HUDEP-2 (cell line): ENCODE data around the gene SCD5.

Experiments
- DNase-seq, 76 experiments: peaks; one replicate each; lab custom pipeline; 2025; ENCODE audit not compliant: unreplicated experiment in 76 of 76; lab: John Stamatoyannopoulos, UW

Gene SCD5

GRCh38 chr4:82697561-82697960 is 101.0 kb downstream of the SCD5 start:
- no peak for DNase-seq

DNA sequence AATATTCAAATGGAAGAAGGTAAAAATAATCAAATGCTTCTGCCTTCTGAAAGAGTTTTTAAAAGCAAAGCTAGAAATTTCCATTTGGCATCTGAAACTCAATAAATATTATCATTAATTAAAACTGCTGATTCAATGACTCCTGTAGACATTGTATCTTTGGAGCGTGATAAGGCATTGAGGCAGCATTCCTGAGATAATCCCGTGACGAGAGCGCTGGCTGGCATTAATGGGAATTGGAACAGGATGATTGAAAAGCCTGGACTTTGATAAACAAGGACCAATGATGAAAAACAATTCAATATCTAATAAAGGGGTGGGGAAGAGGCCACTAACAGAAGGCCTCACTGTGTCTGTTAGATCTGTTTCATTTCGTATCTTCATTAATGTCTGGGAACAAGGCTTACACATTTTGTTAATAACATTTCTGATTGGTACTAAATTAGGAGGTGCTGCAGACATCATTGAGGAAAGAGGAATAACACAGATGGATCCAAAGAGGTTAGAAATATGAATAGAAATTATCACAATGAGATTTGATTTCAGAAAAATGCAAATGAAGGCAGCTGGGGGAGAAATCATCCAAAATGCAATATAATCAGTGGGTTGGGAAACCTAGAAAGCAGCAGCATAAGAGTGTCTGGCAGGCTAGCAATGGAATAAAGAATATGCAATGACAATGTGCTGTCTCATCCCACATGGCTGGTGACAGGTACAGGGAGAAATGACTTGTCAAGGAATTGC is 102.3 kb downstream of the SCD5 start:
- no peak for DNase-seq

DNA sequence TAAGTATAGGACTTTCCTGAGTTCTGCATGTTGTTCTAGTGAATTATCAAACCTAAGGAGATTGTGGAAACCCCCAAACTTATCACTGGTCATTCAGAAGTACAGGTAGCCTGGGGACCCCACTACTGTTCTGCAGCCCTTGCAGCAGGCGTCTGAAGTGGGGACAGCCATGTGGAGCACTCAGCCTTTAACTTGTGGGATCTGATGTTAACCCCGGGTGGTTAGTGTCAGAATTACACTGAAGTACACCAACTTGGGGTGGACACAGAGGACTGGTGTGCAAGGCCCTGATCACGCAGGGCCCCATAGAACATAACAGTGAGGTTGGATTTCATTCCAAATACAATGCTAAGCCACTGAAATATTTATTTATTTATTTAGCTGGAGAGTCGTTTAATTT is 103.7 kb downstream of the SCD5 start:
- no peak for DNase-seq

DNA sequence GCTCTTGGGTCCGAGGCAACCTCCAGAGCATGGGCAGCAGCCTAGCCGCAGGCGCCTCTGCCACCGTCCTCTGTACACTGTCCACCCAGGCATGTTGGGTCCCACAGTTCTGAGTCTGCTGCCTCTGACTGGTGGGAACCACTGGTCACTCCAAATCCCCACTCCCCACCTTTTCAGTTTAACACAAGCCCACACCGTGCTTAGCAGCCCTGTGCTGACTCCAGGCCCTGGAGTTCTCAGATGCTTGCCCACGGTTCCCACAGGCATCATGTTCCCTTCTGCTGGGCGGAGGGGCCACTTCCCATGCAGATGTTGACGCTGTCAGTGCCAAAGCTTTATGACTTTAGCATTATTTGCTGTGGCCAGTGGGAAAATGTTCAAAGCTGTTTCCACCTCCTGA is 104.5 kb downstream of the SCD5 start:
- DNase-seq = no peak

DNA sequence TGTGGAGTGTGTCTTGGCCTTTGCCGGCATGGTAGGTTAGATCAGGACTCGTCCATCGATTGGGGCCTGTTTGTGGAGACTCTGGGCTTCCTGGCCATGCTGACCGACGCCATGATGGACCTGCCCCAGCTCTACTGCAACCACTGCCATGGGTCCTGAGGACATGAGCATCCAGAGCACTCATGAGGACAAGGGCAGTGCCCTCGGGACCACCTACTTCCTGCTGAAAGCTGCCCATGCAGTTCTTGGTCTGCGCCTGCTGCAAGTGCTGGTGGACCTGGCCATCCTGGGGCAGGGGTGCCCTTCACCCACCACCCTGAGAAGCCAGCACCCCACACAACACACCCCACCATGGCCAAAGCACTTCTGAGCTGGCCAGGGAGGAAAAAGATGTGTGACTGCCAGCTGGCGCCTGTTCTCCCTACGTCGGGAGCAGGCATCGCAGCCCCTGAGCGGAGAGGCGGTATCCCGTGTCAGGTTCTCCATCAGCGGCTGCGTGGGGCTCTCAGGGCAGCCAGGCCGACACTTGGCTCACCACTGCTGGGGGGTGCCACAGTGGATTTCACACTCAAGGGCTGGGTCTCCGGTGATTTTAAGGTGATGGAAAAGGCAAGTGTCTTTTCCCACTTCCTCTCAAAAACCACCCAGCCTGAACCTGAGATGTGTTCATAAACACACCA is 106.4 kb downstream of the SCD5 start:
- DNase-seq = no peak

DNA sequence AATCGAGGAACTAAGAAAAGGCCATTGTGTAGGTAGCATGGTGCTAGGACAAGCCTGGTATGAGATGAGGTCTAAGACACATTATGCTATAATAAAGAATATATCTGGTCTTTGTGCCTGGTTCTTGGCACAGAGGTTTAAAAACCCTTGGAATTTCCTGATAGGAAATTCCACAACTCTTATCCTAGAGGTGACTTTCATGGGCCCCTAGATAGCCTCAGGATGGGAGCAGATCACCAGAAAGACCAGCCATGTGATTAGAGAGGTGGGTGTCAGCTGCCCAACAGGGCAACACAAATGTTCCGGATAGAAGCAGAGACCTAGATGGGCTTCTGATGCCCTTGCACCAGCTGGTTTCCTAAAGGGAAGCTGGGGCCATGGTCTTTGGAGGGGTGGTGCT is 107.2 kb downstream of the SCD5 start:
- no peak for DNase-seq

- DNase-seq = peak in 2 of 76 experiments; percentile 3 to 32
These were observed 110.4 kb downstream of the SCD5 start for GRCh38 chr4:82688091-82688795.

DNA sequence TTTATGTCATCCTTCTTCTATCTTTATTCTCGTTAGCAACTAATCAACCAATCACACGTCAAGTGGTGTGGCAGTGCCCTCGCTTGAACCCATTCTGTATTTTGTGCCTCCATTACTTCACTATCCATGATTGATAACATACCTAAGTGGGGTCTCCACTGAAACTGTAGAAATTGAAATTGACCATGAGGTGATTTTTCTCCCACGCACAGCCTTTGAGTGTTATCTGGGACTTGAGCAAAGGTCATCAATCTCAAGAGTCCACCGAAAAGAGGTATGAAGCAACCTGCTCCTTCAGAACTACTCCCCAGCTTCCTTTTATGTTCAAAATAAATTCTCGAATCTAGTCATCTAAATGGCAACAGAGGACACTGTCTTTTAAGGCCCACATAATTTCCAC is 111.1 kb downstream of the SCD5 start:
- no peak for DNase-seq

GRCh38 chr4:82681754-82682153 is 116.8 kb downstream of the SCD5 start:
- DNase-seq = no peak

DNA sequence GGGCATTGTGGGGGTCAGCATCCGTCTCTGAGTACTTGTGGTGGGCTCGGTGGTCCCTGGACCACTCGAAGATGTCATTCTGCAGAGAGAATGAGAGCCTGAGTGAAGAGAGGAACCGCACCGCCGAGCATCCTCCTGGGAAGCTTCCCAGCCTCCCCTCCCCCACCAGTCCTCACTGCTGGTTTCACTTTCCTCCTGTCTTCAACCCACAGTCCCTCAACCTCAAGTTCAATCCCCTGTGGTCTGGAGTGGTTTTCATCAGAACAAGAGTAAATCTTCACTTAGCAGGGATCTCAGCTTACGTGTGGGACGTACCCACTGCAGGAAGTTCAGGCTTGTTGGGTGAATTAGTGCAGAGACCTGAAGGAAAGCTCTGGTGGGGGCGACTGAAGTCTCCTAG is 117.8 kb downstream of the SCD5 start:
- no peak for DNase-seq

GRCh38 chr4:82679531-82679930 is 119.1 kb downstream of the SCD5 start:
- DNase-seq = no peak

DNA sequence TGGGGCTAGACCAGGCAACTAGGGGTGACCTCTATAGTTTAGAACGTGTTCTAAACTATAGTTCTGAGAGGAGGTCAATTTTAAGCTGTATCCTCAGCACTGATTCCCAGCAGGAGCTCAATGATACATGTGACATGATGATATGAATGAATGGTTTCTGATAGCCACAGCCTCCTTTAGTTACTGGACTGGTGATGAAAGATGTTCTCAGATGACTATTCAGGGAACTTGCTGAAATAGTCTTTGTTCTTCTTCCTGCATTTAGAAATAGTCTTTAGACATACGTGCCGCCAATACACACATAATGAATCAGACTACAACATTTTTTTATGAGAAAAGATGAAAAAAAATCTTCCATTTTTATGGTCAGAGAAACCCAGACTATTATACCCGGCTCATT is 120.5 kb downstream of the SCD5 start:
- no peak for DNase-seq

DNA sequence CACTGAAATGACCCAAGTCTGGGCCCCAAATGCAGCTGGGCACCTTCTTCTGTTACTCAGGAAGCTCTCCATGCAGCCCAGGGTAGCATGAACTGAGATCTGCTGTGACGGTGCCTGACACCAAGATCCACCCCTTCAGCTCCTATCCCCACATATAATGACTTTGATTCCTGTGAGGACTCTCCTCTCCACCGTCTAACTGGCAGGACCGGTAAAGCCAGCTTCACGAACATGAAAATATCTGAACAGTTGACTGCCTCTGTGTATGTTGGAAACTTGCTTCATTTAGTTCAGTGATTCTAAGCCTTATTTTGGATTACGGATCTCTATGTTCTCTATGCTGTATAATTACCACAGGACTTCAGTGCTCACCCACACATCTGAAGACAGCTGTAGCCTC is 121.3 kb downstream of the SCD5 start:
- no peak for DNase-seq

GRCh38 chr4:82667761-82668480 is 130.7 kb downstream of the SCD5 start:
- DNase-seq = no peak

GRCh38 chr4:82666970-82667665 is 131.5 kb downstream of the SCD5 start:
- no peak for DNase-seq

DNA sequence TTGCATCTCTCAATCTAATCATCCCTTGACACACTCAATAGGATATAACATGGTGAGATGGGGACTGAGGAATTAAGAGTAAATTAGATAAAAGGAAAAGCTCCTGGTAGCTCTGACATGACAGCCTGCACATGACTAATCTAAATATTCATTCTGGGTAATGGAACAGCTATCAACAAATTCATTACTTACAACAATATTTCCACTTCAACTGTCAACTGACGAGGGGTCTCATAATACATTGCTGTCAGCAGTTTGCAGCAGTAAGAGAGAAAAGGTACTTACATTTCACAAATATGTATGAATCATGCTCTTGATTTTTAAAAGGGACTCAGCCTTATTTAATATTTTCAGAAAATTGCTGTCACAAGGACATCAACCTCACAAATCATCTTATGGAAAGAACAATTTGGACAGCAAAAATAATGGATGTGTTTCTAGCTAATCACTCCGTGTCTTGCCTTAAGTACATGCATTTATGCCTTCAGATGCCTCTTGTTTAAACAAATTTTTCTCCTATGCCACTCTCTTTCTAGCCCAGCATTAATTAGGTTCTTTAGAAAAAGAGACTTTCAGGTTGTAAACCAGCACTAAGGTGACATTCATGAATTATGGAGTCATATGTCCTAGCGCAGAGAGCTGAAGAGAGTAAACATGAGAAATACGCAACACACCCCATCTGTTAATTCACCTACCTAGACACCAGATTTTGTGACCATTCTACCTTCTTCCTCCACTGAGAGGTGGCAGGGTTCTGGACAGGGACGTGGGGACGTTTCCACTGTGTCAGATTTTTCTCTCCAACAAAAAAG is 137.2 kb downstream of the SCD5 start:
- DNase-seq = no peak

DNA sequence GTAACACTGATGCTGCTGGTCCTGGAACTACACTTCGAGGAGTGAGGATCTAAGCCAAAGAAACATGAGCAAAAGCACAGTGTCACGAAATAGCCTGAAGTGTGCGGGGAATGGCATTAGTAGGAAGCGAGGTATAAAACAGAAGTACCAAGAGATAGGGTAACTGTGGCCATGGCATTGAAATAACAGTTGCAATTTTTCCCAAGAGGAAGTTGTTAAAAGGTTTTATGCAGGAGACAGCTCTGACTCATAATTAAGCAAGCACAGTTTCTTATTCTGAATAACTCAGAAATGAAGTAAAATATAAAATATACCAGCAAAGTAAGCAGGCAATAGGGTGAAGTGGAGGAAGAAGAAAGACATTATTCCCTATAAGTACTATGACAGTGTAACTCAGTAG is 146.5 kb downstream of the SCD5 start:
- DNase-seq = no peak

- DNase-seq = no peak
These were observed 147.7 kb downstream of the SCD5 start for GRCh38 chr4:82650868-82651267.

GRCh38 chr4:82648356-82648755 is 150.2 kb downstream of the SCD5 start:
- DNase-seq = no peak
